Hypothalamus (tissue), 51 donors: ENCODE measurements around the gene C15orf39.
"Not testable (repeated sequence)": the region's sequence is repeated elsewhere in the genome, so short reads cannot be mapped to it uniquely, and the experiment has no call there.

ENCODE experiments used
- DNase-seq, 51 donors: peaks; one replicate each; lab custom pipeline; 2025; lab: John Stamatoyannopoulos, UW

The C15orf39 gene

GRCh38 chr15:75201616-75202250 lies at the start of gene C15orf39:
Gene C15orf39, plus strand, starts transcription at chr15:75201882. Its CDS starts 4,167 bp downstream, at chr15:75206049.
- DNase-seq: peak in 48 of 51 donors; percentile 23 to 94 (median 68)

- no peak for DNase-seq
Observed at GRCh38 chr15:75152382-75153079, 49.2 kb upstream of the C15orf39 start.

GRCh38 chr15:75153087-75153486 lies 48.6 kb upstream of the C15orf39 start:
- DNase-seq: peak in 7 of 51 donors; percentile 8 to 24 (median 16)

- DNase-seq: no peak
Observed at GRCh38 chr15:75153565-75154276, 48.0 kb upstream of the C15orf39 start.

GRCh38 chr15:75154461-75155062 lies 47.1 kb upstream of the C15orf39 start:
- no peak for DNase-seq

- DNase-seq: no peak
Observed at GRCh38 chr15:75156326-75157215, 45.1 kb upstream of the C15orf39 start.

GRCh38 chr15:75158402-75158801 lies 43.3 kb upstream of the C15orf39 start:
- DNase-seq: no peak

- DNase-seq: no peak
Observed at GRCh38 chr15:75159244-75159643, 42.4 kb upstream of the C15orf39 start.

- DNase-seq: no peak
Observed at GRCh38 chr15:75161106-75161916, 40.4 kb upstream of the C15orf39 start.

GRCh38 chr15:75161917-75162414 lies 39.7 kb upstream of the C15orf39 start:
- no peak for DNase-seq

- no peak for DNase-seq
Observed at GRCh38 chr15:75163150-75163564, 38.5 kb upstream of the C15orf39 start.

GRCh38 chr15:75164625-75165350 lies 36.9 kb upstream of the C15orf39 start:
- DNase-seq: no peak

- not testable (repeated sequence) for DNase-seq
Observed at GRCh38 chr15:75166489-75167063, 35.1 kb upstream of the C15orf39 start.

GRCh38 chr15:75167588-75168350 lies 33.9 kb upstream of the C15orf39 start:
- no peak for DNase-seq

GRCh38 chr15:75168374-75168773 lies 33.3 kb upstream of the C15orf39 start:
- DNase-seq: no peak

- no peak for DNase-seq
Observed at GRCh38 chr15:75170203-75170602, 31.5 kb upstream of the C15orf39 start.

GRCh38 chr15:75170711-75171341 lies 30.9 kb upstream of the C15orf39 start:
- DNase-seq: no peak
